ENCODE results near the gene TEP1. TPM values are rescaled to one million over a fixed set of nuclear protein-coding genes. Genes with fewer than 3 reads are reported as not detected.
A peak's percentile ranks its signal among the peaks of the same experiment; 100 is the strongest.
"Not testable (repeated sequence)": the region's sequence is repeated elsewhere in the genome, so short reads cannot be mapped to it uniquely, and the experiment has no call there.

The TEP1 gene
- polyA plus RNA-seq (ENCODE audit: insufficient read length in 12 of 12), result 10 to 100 TPM in 11 of 12 donors, not detected in 1; 12.3 to 23.8 (median 18.8) TPM
- long read RNA-seq, donor 1, partial matches to known transcripts, result 0 of 1 reads
- long read RNA-seq, donor 1, other reads (novel, unspliced or antisense), result 0 of 1 reads
- long read RNA-seq, donor 2, partial matches to known transcripts, result 5 of 5 reads
- long read RNA-seq, donor 2, other reads (novel, unspliced or antisense), result 0 of 5 reads
- long read RNA-seq, donor 3, result 0 reads
- long read RNA-seq, donor 4, result 0 reads
- long read RNA-seq, donor 5, result 0 reads
- long read RNA-seq, donor 6, result 0 reads
- long read RNA-seq, donor 7, partial matches to known transcripts, result 0 of 1 reads
- long read RNA-seq, donor 7, other reads (novel, unspliced or antisense), result 0 of 1 reads
- long read RNA-seq, donor 8, partial matches to known transcripts, result 0 of 1 reads
- long read RNA-seq, donor 8, other reads (novel, unspliced or antisense), result 0 of 1 reads
- long read RNA-seq, donor 9, result 0 reads
- long read RNA-seq, donor 10, partial matches to known transcripts, result 0 of 1 reads
- long read RNA-seq, donor 10, other reads (novel, unspliced or antisense), result 0 of 1 reads
- long read RNA-seq, donor 11, result 0 reads

- DNase-seq, result peak; percentile 81
These were observed at the start of gene TEP1 for GRCh38 chr14:20412876-20413743. Gene TEP1, minus strand, starts transcription at chr14:20413501. Its CDS starts 5,062 bp downstream, at chr14:20408439.

GRCh38 chr14:20461225-20462141 lies 48.2 kb upstream of the TEP1 start, which contains the start of gene PIP4P1:
Gene PIP4P1, minus strand, starts transcription at chr14:20461434. Its CDS starts 109 bp downstream, at chr14:20461325.
- DNase-seq, result peak; percentile 99

GRCh38 chr14:20460458-20461224 lies 47.3 kb upstream of the TEP1 start:
- DNase-seq, result no peak

- no peak for DNase-seq
These were observed 44.9 kb upstream of the TEP1 start for GRCh38 chr14:20458031-20458789.

- no peak for DNase-seq
These were observed 43.7 kb upstream of the TEP1 start for GRCh38 chr14:20456971-20457370.

- no peak for DNase-seq
These were observed 42.3 kb upstream of the TEP1 start for GRCh38 chr14:20455355-20456300.

GRCh38 chr14:20454516-20455354 lies 41.4 kb upstream of the TEP1 start, which contains the start of the genes APEX1 and OSGEP:
Gene APEX1, plus strand, starts transcription at chr14:20455226. Its CDS starts 420 bp downstream, at chr14:20455646.
Gene OSGEP, minus strand, starts transcription at chr14:20454812. Its CDS starts 129 bp downstream, at chr14:20454683.
- DNase-seq, result peak; percentile 98

GRCh38 chr14:20452831-20453230 lies 39.5 kb upstream of the TEP1 start:
- DNase-seq, result not testable (repeated sequence)

- no peak for DNase-seq
These were observed 33.6 kb upstream of the TEP1 start for GRCh38 chr14:20446889-20447288.

GRCh38 chr14:20443650-20444049 lies 30.3 kb upstream of the TEP1 start:
- DNase-seq, result not testable (repeated sequence)

GRCh38 chr14:20441461-20441860 lies 28.2 kb upstream of the TEP1 start:
- DNase-seq, result no peak

GRCh38 chr14:20440882-20441281 lies 27.6 kb upstream of the TEP1 start:
- DNase-seq, result no peak

GRCh38 chr14:20440465-20440864 lies 27.2 kb upstream of the TEP1 start:
- DNase-seq, result no peak

- no peak for DNase-seq
These were observed 25.4 kb upstream of the TEP1 start for GRCh38 chr14:20438664-20439063.

GRCh38 chr14:20436363-20436755 lies 23.1 kb upstream of the TEP1 start:
- no peak for DNase-seq

GRCh38 chr14:20435582-20436362 lies 22.5 kb upstream of the TEP1 start, which contains the start of gene KLHL33:
Gene KLHL33, minus strand, starts transcription at chr14:20436166. Its CDS starts 355 bp downstream, at chr14:20435811.
- DNase-seq, result no peak
